Liver (tissue), 3 donors: ENCODE measurements around the gene SETBP1.
A peak's percentile ranks its signal among the peaks of the same experiment; 100 is the strongest.

Experiments
- CTCF ChIP-seq: fragments of 150-350 bp; IDR thresholded peaks from 2 replicates; pipeline ENCODE4 v1.5.1; 2017; ENCODE audit warnings: improper control_type of control experiment, low read depth, low read length; ENCODE audit not compliant: missing input control
- EGR1 ChIP-seq, 2 donors: IDR thresholded peaks; 2 replicates each; pipeline ENCODE4 v1.6.1; 2016 to 2018; ENCODE audit warnings: antibody characterized with exemption in 2 of 2, low read depth in 2 of 2
- RAD21 ChIP-seq, 2 donors: IDR thresholded peaks; 2 replicates each; pipeline ENCODE4 v1.6.1; 2016; ENCODE audit warnings: antibody characterized with exemption in 2 of 2, mild to moderate bottlenecking in 2 of 2
- REST ChIP-seq: IDR thresholded peaks from 2 replicates; pipeline ENCODE4 v1.6.1; 2016; ENCODE audit warnings: antibody characterized with exemption, mild to moderate bottlenecking
- donor health status: healthy.
- donor health status: healthy.

GRCh38 chr18:44973282-44973681 lies 292.6 kb downstream of the SETBP1 start:
- TF ChIP-seq CTCF (peak; percentile 18), EGR1 (IDR thresholded peaks at IDR 0.05; ENCODE audit: low read depth in 2 of 2) (no peak), REST (no peak), RAD21 (IDR thresholded peaks at IDR 0.05) (peak; percentile 52 to 62)
